ENCODE measurements around the gene WWP2.

DNA sequence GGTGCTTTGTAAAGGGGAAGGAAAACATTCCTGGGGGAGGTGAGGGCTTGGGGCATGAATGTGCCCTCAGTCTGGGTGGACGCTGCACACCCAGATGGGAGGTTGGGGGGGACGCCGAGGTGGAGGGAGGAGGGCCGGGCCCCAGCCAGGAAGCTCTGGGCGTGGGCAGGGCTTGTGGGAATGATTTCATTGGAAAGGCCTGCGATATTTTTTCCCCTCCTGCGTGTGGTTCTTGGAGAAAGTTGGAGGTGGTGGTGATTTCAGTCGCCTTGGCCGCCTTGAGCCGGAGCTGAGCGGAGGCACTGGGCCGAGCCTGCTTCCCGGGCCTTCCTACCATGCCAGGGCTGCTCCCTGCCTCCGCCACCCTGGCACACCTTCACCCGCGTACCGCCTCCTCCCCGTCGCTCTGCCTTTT, 162.7 kb downstream of the WWP2 start:
- TF ChIP-seq EZH2 (IDR thresholded peaks at IDR 0.05; ENCODE audit: low read length) = no peak
- TF ChIP-seq, protein P1, sequence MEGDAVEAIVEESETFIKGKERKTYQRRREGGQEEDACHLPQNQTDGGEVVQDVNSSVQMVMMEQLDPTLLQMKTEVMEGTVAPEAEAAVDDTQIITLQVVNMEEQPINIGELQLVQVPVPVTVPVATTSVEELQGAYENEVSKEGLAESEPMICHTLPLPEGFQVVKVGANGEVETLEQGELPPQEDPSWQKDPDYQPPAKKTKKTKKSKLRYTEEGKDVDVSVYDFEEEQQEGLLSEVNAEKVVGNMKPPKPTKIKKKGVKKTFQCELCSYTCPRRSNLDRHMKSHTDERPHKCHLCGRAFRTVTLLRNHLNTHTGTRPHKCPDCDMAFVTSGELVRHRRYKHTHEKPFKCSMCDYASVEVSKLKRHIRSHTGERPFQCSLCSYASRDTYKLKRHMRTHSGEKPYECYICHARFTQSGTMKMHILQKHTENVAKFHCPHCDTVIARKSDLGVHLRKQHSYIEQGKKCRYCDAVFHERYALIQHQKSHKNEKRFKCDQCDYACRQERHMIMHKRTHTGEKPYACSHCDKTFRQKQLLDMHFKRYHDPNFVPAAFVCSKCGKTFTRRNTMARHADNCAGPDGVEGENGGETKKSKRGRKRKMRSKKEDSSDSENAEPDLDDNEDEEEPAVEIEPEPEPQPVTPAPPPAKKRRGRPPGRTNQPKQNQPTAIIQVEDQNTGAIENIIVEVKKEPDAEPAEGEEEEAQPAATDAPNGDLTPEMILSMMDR (optimal IDR thresholded peaks at IDR 0.05 in 1 of 3, IDR thresholded peaks at IDR 0.05 in 1 of 3, conservative IDR thresholded peaks at IDR 0.05 in 1 of 3; ENCODE audit: extremely low read depth in 1 of 3, insufficient read depth in 2 of 3, low read length in 3 of 3) = no peak

All from keratinocyte (primary cell).